HG03159 (cell line): ENCODE results near the gene C15orf61.

Experiments used
- ATAC-seq: cut with Tn5 transposase; IDR thresholded peaks from one replicate; pipeline ENCODE4 v1.9.1; 2021; ENCODE audit warnings: mild to moderate bottlenecking, moderate library complexity; ENCODE audit not compliant: unreplicated experiment

C15orf61 gene

DNA sequence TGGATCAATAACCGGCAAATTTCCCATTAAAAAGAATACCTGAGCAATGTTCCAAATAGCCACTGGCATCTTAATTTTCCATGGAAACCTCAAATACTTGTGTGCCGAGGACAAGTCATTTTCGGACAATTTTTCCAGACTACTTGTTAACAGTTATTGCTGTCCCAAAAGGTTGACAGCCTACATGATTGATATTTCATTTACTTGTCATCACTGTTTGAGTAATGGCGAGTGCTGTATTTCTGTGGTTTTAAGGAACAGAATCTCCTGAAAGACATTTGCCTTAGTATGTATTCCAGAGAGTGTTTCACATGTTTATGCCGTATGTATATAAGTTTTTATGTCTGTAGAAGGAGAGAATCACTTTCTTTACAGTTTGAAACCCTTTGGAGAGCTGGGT is 58.2 kb downstream of the C15orf61 start:
- ATAC-seq: no peak
